ENCODE data around the gene DHX16.
A peak's percentile ranks its signal among the peaks of the same experiment; 100 is the strongest.
"Not testable (repeated sequence)": the region's sequence is repeated elsewhere in the genome, so short reads cannot be mapped to it uniquely, and the experiment has no call there.

Gene DHX16

DNA sequence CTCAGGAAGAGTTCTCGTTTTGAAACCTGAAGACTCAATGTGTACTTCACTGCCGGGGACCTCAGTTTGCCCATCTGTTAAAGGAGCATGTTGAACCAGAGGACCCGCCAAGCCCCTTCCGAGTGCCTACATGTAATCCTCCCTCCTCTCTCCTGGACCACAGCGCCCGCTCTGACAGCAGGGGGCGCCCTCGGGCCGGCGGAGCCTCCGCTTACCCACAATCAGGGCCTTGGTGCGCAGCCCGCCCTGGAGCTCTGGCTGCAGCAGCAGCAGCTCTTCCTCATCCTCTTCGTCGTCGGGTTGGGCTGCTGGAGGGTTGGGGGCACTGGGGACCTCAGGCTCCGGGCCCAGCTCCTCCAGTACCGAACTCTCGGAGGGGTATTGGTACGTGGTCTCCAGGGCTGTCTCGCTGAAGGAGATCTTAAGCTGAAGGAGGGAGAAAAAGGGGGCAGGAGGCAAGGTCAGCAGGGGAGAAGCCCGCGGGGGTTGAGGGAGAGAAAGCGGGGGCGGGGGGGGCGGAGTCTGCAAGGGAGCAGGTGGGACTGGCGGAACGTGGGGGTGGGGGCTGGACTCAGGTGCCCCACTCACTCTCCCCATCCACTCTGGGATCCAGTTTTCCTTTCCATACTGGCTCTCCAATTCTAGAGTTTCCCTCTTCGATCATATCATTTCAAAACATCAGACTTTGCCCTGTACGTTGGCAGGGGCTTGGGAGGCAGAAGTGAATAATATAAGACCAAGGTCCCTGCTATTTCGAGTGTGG lies 6.3 kb upstream of the DHX16 start:
- DNase-seq: peak; percentile 74

- DNase-seq: no peak
Measured at GRCh38 chr6:30676660-30677285, 4.0 kb upstream of the DHX16 start.

GRCh38 chr6:30670760-30671527 lies 1.9 kb downstream of the DHX16 start:
- no peak for DNase-seq

DNA sequence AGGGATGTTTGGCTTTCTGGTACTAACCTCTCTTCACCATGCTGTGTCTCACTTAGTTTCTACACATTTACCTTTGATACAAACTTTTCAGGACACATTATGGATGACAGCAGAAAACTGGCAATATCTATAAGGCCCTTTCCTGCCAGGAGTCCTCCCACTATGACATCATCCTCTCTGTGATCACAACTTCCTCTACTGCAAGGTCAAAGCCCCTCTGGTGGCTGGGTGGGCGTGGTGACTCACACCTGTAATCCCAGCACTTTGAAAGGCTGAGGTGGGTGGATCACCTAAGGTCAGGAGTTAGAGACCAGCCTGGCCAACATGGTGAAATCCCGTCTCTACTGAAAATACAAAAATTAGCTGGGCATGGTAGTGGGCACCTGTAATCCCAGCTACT lies 6.5 kb downstream of the DHX16 start:
- DNase-seq: not testable (repeated sequence)

GRCh38 chr6:30664994-30665767 lies 7.6 kb downstream of the DHX16 start:
- DNase-seq: no peak

- not testable (repeated sequence) for DNase-seq
Measured at GRCh38 chr6:30657922-30658321, 14.9 kb downstream of the DHX16 start.

GRCh38 chr6:30657454-30657853 lies 15.4 kb downstream of the DHX16 start:
- DNase-seq: no peak

- no peak for DNase-seq
Measured at GRCh38 chr6:30656513-30656912, 16.3 kb downstream of the DHX16 start.

GRCh38 chr6:30655743-30656094 lies 17.1 kb downstream of the DHX16 start:
- no peak for DNase-seq

- no peak for DNase-seq
Measured at GRCh38 chr6:30654798-30655742, 17.7 kb downstream of the DHX16 start.

DNA sequence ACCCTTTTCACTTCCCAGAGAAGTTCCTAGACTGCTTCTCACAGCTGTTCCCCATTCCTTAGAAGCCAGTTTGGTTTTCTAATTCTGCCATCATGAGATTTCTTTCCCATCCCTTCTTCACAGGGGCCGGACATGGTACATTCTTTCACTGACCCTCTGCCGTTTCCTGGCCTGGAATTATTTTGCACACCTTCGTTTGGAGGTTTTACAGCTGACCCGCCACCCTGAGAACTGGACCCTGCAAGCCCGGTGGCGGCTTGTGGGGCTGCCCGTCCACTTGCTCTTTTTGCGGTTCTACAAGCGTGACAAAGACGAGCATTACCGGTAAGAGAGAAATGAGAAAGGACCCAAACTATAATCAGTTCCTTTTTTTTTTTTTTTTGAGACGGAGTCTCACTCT lies 21.7 kb downstream of the DHX16 start:
- no peak for DNase-seq

GRCh38 chr6:30647242-30648116 lies 25.3 kb downstream of the DHX16 start:
- peak; percentile 65 for DNase-seq

DNA sequence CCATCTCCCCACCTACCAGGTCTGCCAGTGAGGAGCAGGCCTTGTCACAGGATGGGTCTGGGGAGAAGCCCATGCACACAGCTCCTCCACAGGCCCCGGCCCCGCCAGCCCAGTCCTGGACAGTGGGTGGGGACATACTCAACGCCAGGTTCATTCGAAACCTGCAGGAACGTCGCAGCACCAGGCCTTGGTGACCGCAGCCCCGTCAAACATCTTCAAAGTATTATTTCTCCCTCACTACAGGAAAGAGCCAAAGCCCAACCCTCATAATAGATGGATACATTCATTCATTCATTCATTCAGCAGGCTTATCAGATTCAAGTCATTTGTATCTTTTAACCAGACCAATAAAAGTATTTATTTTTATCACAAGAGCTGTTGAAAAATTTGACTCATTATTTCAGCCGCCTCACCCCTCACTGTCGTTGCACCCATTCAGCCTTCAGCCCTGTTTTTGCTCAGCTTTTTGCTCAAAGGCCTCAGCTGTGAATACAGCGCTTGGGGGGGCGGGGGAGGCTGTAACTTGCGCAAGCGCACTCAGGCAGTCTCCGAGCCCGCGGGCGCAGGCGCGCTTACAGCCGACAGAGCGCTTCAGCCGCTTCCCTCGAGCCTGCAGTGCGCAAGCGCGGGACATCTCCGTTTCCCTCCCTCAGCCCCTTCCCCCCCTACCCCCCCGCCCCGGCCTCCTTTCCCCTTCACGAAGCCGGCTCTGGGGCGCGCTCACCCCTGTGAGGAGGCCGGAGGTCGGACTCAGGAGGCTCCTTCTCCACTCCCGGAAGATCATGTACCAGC lies 26.2 kb downstream of the DHX16 start, which contains the start of gene C6orf136:
TSS of gene C6orf136 (plus strand) at position 684 of the 792 bp plus-strand sequence. CDS start at position 783, 99 bp downstream.
- peak; percentile 89 for DNase-seq

DNA sequence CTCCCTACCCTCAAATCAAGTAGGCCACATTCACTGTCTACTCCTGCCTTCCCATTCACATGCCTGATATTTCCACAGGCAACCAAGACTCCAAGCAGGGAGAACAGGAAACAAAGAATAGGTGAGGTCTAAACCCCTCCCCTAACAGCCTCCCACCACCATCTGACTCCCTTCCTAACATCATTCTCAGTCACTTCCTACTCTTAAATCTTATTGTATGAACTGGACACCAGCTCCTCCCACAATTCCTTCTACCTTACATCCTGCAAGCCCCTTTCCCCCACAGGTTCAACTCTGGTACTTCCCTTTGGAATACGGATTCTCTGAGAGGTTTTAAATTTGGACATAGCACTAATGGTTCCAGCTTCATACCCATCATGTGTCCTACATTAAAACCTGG lies 26.8 kb downstream of the DHX16 start:
- DNase-seq: no peak

GRCh38 chr6:30644769-30645168 lies 28.0 kb downstream of the DHX16 start:
- no peak for DNase-seq

GRCh38 chr6:30643656-30644055 lies 29.1 kb downstream of the DHX16 start:
- DNase-seq: no peak

GRCh38 chr6:30641048-30641447 lies 31.8 kb downstream of the DHX16 start:
- DNase-seq: no peak

- no peak for DNase-seq
Measured at GRCh38 chr6:30640481-30640880, 32.3 kb downstream of the DHX16 start.

DNA sequence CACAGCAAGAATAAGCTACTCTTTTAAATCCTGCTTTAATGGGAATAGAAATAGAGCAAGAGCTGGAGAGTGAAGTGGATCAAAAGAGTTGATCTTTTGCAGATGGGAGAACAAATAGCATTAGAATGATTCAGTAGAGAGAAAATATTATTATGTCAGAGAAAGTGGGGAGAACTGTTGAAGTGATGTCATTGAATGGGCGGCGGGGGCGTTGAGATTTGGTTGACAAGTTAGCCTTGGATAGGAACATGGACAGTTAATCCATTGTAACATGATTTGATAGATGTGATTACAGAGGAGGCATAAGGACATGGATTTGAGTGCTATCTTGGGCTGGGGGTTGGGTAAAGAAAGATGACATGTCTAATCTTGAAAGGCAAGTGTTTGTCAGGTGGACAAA lies 37.0 kb downstream of the DHX16 start:
- no peak for DNase-seq

Measured in fibroblast of skin of back (primary cell).